Heart left ventricle (tissue), 13 donors: Measurements from ENCODE around the gene HNRNPH1.

ENCODE experiments used
- CTCF ChIP-seq, 12 donors: fragments of 200-600 bp; sonication (generic) in 4 of 12; IDR thresholded peaks; one replicate each; pipeline versions ENCODE4 v1.5.0 to v1.8.0; 2018 to 2022; ENCODE audit warnings: antibody characterized with exemption in 12 of 12, mild to moderate bottlenecking in 5 of 12
- POLR2A ChIP-seq, 2 donors: fragments of 450-650 bp; IDR thresholded peaks; one replicate each; pipeline ENCODE4 v1.6.1; 2017; ENCODE audit warnings: antibody characterized with exemption in 2 of 2, mild to moderate bottlenecking in 2 of 2, moderate library complexity in 2 of 2
- donor health status: ischemic (EF 13 %, LVEDD 7.1; RV severe dilation, severe dysfunction).
- donor health status: DM: no; HTN: yes; CAD: no.
- donor health status: DM: no; HTN: no; CAD: no.
- donor health status: ischemic (EF 25% LVEDD 6.9; RV normal size, moderate dysfunction).
- donor health status: ischemic (EF 25% LVEDD 5.7; RV mildly dilated, moderate dysfunction).
- donor health status: ischemic (EF 35%, LVEDD 5.7; RV mildly dilated, moderate dysfunction).
- donor health status: nonischemic (EF 11% LVEDD 7.7; RV severe dilation, severe dysfunction).
- donor health status: DM: yes; HTN: yes; CAD: no.
- donor health status: PGD.
- donor health status: ischemic (EF 29% LVEDD 5.4; RV normal size, mild dysfunction).
- donor health status: nonischemic (EF 23%, LVEDD 6.1; RV moderate dilation, normal function).

DNA sequence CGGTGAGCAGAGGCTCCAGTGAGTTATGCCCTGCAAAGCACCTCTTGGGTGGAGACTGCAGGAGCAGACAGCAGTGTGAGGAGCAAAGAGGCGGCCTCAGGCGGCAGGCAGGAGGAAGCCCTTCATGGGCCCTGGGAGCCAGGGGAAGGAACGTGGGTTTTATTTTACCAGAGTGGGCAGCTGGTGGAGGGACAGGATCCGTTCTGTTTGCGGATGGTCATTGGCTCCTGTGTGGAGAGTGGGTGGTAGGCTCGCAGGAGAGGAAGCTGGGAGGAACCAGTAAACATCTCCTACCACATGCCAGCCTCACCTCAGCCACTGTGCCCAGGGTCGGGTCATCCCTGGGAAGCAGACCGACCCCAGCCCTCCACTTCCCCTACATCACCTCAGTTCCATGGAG, 24.4 kb downstream of the HNRNPH1 start:
- TF ChIP-seq POLR2A (IDR thresholded peaks at IDR 0.05) = no peak
- no peak for TF ChIP-seq CTCF (IDR thresholded peaks at IDR 0.05)
